H1 (cell line): Measurements from ENCODE around the gene METTL18. TPM values are rescaled to one million over a fixed set of nuclear protein-coding genes. Genes with fewer than 3 reads are reported as not detected.

Experiments used
- CTCF ChIA-PET: fragments of 300-600 bp; sonication (Branson Sonifier 250); formaldehyde crosslinking; loops from one replicate; lab custom pipeline; 2021; ENCODE audit not compliant: partially characterized antibody; lab: Charles Lee
- POLR2A ChIA-PET: fragments of 300-600 bp; sonication (Branson Sonifier 250); formaldehyde crosslinking; loops from one replicate; lab custom pipeline; 2021; ENCODE audit warnings: inconsistent platforms; ENCODE audit not compliant: partially characterized antibody; lab: Charles Lee
- DNase-seq, 2 experiments: peaks; one replicate each; pipeline versions ENCODE4 v3.0.0 to v3.0.0-alpha.2; 2010 to 2022; ENCODE audit warnings: low spot score in 2 of 2, low read depth in 1 of 2, mixed read lengths in 1 of 2
- FAIRE-seq: peaks from 2 replicates; lab custom pipeline; 2011; peaks lifted over from hg19 to GRCh38; lab: Jason Lieb, UNC
- H2AFZ ChIP-seq: 2 replicates; pipeline ENCODE4 v1.8.1; 2012; ENCODE audit warnings: low read length, inconsistent platforms
- H2AK5ac ChIP-seq: 2 replicates; pipeline ENCODE4 v1.6.1; 2013; ENCODE audit warnings: low read depth, low read length
- H2BK120ac ChIP-seq: replicated peaks from 2 replicates; pipeline ENCODE3; 2013; ENCODE audit warnings: low read depth, low read length, inconsistent platforms
- H2BK12ac ChIP-seq: 2 replicates; pipeline ENCODE4 v1.6.1; 2013; ENCODE audit warnings: low read depth, low read length
- H2BK15ac ChIP-seq: 2 replicates; pipeline ENCODE4 v1.6.1; 2013; ENCODE audit warnings: low read length
- H2BK20ac ChIP-seq: 2 replicates; pipeline ENCODE4 v1.6.1; 2013; ENCODE audit warnings: low read length
- H2BK5ac ChIP-seq: 2 replicates; pipeline ENCODE4 v1.6.1; 2013; ENCODE audit warnings: low read depth, low read length
- H3K14ac ChIP-seq: 2 replicates; pipeline ENCODE4 v1.6.1; 2013; ENCODE audit warnings: inconsistent platforms; ENCODE audit not compliant: insufficient read length
- H3K18ac ChIP-seq: 2 replicates; pipeline ENCODE4 v1.6.1; 2013; ENCODE audit warnings: low read length; ENCODE audit errors: extremely low read depth
- H3K23ac ChIP-seq: 2 replicates; pipeline ENCODE4 v1.6.1; 2013; ENCODE audit warnings: inconsistent platforms; ENCODE audit not compliant: insufficient read length
- H3K23me2 ChIP-seq: 2 replicates; pipeline ENCODE4 v1.6.1; 2013; ENCODE audit warnings: low read depth, low read length
- H3K27ac ChIP-seq: 2 replicates; pipeline ENCODE4 v1.6.1; 2011; ENCODE audit warnings: low read depth, low read length, inconsistent platforms
- H3K27me3 ChIP-seq, 4 experiments: replicated peaks in 1 of 4; 1 replicate in 1 of 4; 2 replicates in 3 of 4; pipeline versions ENCODE4 v1.6.1 to v1.8.1; 2011 to 2013; ENCODE audit warnings: low read length in 3 of 4, mild to moderate bottlenecking in 3 of 4, inconsistent platforms in 2 of 4, mixed read lengths in 2 of 4, moderate library complexity in 1 of 4; ENCODE audit not compliant: control insufficient read depth in 3 of 4, insufficient read depth in 3 of 4; ENCODE audit errors: extremely low read depth in 1 of 4
- H3K36me3 ChIP-seq, 4 experiments: 2 replicates each; pipeline versions ENCODE4 v1.6.1 to v1.8.1; 2011 to 2013; ENCODE audit warnings: mild to moderate bottlenecking in 4 of 4, low read length in 3 of 4, moderate library complexity in 2 of 4, control low read depth in 1 of 4, inconsistent platforms in 1 of 4; ENCODE audit not compliant: insufficient read depth in 4 of 4, control insufficient read depth in 2 of 4
- H3K4ac ChIP-seq: replicated peaks from 2 replicates; pipeline ENCODE3; 2013; ENCODE audit warnings: low read length, low read depth, mixed read lengths, inconsistent platforms; ENCODE audit not compliant: insufficient read length
- H3K4me1 ChIP-seq, 4 experiments: replicated peaks in 1 of 4; 1 replicate in 1 of 4; 2 replicates in 3 of 4; pipeline versions ENCODE4 v1.6.1 to v1.8.1; 2011 to 2013; ENCODE audit warnings: low read length in 3 of 4, inconsistent platforms in 2 of 4, mixed read lengths in 1 of 4; ENCODE audit not compliant: insufficient read depth in 4 of 4, control insufficient read depth in 3 of 4
- H3K4me2 ChIP-seq, 2 experiments: 2 replicates each; pipeline versions ENCODE4 v1.6.1 to v1.8.1; 2011 to 2013; ENCODE audit warnings: low read depth in 2 of 2, low read length in 2 of 2, control low read depth in 1 of 2, inconsistent platforms in 1 of 2, mild to moderate bottlenecking in 1 of 2; ENCODE audit not compliant: insufficient read depth in 1 of 2
- H3K4me3 ChIP-seq, 4 experiments: fragments of 200-600, 300-600 bp in 1 of 4; sonication (generic), shearing (Covaris generic), sonication (Bioruptor Twin) in 1 of 4; 2 replicates each; pipeline versions ENCODE4 v1.5.1 to v1.8.1; 2011 to 2016; ENCODE audit warnings: low read length in 4 of 4, low read depth in 3 of 4, control low read depth in 2 of 4, inconsistent platforms in 2 of 4, mild to moderate bottlenecking in 2 of 4, mixed read lengths in 1 of 4, moderate library complexity in 1 of 4; ENCODE audit not compliant: insufficient read depth in 2 of 4; ENCODE audit errors: extremely low read depth in 1 of 4
- H3K56ac ChIP-seq: replicated peaks from 2 replicates; pipeline ENCODE3; 2013; ENCODE audit warnings: low read depth, mild to moderate bottlenecking, mixed read lengths, low read length, inconsistent platforms; ENCODE audit not compliant: insufficient read length
- H3K79me1 ChIP-seq: 2 replicates; pipeline ENCODE4 v1.6.1; 2013; ENCODE audit warnings: low read depth, low read length, control low read depth
- H3K79me2 ChIP-seq, 2 experiments: 2 replicates each; pipeline versions ENCODE4 v1.6.1 to v1.8.1; 2012 to 2013; ENCODE audit warnings: low read length in 2 of 2, mild to moderate bottlenecking in 2 of 2, inconsistent platforms in 1 of 2; ENCODE audit not compliant: insufficient read depth in 2 of 2, control insufficient read depth in 1 of 2
- H3K9ac ChIP-seq, 4 experiments: replicated peaks in 1 of 4; 1 replicate in 1 of 4; 2 replicates in 3 of 4; pipeline versions ENCODE4 v1.6.1 to v1.8.1; 2011 to 2013; ENCODE audit warnings: low read depth in 3 of 4, low read length in 3 of 4, control low read depth in 2 of 4, mild to moderate bottlenecking in 2 of 4, moderate library complexity in 2 of 4, inconsistent platforms in 1 of 4; ENCODE audit errors: extremely low read depth in 1 of 4
- H3K9me3 ChIP-seq, 2 experiments: 2 replicates each; pipeline versions ENCODE4 v1.6.1 to v1.8.1; 2012 to 2013; ENCODE audit warnings: mild to moderate bottlenecking in 2 of 2, moderate library complexity in 2 of 2, control low read depth in 1 of 2, inconsistent platforms in 1 of 2, low read depth in 1 of 2, low read length in 1 of 2, mixed read lengths in 1 of 2; ENCODE audit not compliant: insufficient read depth in 2 of 2
- H4K20me1 ChIP-seq, 2 experiments: replicated peaks in 1 of 2; 2 replicates each; pipeline versions ENCODE3 to v1.8.1; 2011 to 2013; ENCODE audit warnings: inconsistent platforms in 2 of 2, low read length in 2 of 2, mild to moderate bottlenecking in 1 of 2; ENCODE audit not compliant: insufficient read depth in 2 of 2, control insufficient read depth in 1 of 2
- H4K5ac ChIP-seq: 2 replicates; pipeline ENCODE4 v1.6.1; 2013; ENCODE audit warnings: low read length, low read depth, mixed read lengths, inconsistent platforms; ENCODE audit not compliant: insufficient read length
- H4K8ac ChIP-seq: 2 replicates; pipeline ENCODE4 v1.8.0; 2013; ENCODE audit warnings: mild to moderate bottlenecking, moderate library complexity, low read length, inconsistent platforms; ENCODE audit not compliant: insufficient read depth; ENCODE audit errors: extremely low read depth
- H4K91ac ChIP-seq: replicated peaks from 2 replicates; pipeline ENCODE3; 2013; ENCODE audit warnings: low read length, mixed read lengths, inconsistent platforms; ENCODE audit not compliant: insufficient read length
- CEBPB ChIP-seq: IDR thresholded peaks from 2 replicates; pipeline ENCODE4 v1.6.1; 2012; ENCODE audit warnings: low read depth, low read length
- HDAC2 ChIP-seq, 2 experiments: fragments of 300-600 bp in 1 of 2; sonication (generic) in 1 of 2; IDR thresholded peaks; 2 replicates each; pipeline ENCODE4 v1.6.1; 2011 to 2012; ENCODE audit warnings: low read depth in 2 of 2, low read length in 2 of 2, mild to moderate bottlenecking in 2 of 2, moderate library complexity in 2 of 2, borderline replicate concordance in 1 of 2, inconsistent platforms in 1 of 2
- RBBP5 ChIP-seq: IDR thresholded peaks from 2 replicates; pipeline ENCODE4 v1.7.1; 2012; ENCODE audit warnings: low read depth, mild to moderate bottlenecking, inconsistent platforms, low read length, moderate library complexity, borderline replicate concordance
- RFX5 ChIP-seq: IDR thresholded peaks from 2 replicates; pipeline ENCODE4 v1.6.1; 2011; ENCODE audit warnings: low read depth, low read length, improper control_type of control experiment, borderline replicate concordance
- TBP ChIP-seq: IDR thresholded peaks from 2 replicates; pipeline ENCODE4 v1.6.1; 2011; ENCODE audit warnings: low read depth, low read length, improper control_type of control experiment
- WGBS, 2 experiments: shearing (Covaris generic) in 1 of 2; methylation state at CpG; one replicate each; pipeline versions ENCODE4 v1.1.6 to v1.1.7; 2013 to 2015; ENCODE audit warnings: low lambda C conversion rate in 2 of 2, mixed read lengths in 2 of 2, inconsistent platforms in 1 of 2, low coverage in 1 of 2, missing lambda C conversion rate in 1 of 2; ENCODE audit not compliant: insufficient replicate concordance in 2 of 2, insufficient coverage in 1 of 2, insufficient read length in 1 of 2; ENCODE audit errors: extremely low coverage in 1 of 2, missing lambda C conversion rate in 1 of 2; 5-methylcytosine and 5-hydroxymethylcytosine counted together
- polyA plus RNA-seq, 7 experiments: library from polyadenylated mRNA; depleted of rRNA in 3 of 7; stranded (reverse) in 5 of 7; unstranded in 2 of 7; fragments of >200 nt in 5 of 7; fragments of 200-250 nt in 2 of 7; gene quantifications; 1 replicate in 5 of 7; 2 replicates in 1 of 7; 4 replicates in 1 of 7; pipeline versions ENCODE4 v1.2.1 to v1.2.3, GENCODE V29; 2011 to 2013; ENCODE audit warnings: missing spikeins in 2 of 7, mixed read lengths in 2 of 7
- total RNA-seq: library from RNA; stranded (reverse); fragmentation: NEBNext Ultra II Directional; extraction: Animal tissue kit (Norgen Biotek cat#: 25700); gene quantifications from 2 replicates; pipeline ENCODE4 v1.2.1, GENCODE V29; 2021
- TF ChIP-seq, protein P1 (sequence below): IDR thresholded peaks from 2 replicates; pipeline ENCODE4 v1.6.1; 2011; ENCODE audit warnings: low read length, improper control_type of control experiment
- TF ChIP-seq, protein P2 (sequence below): IDR thresholded peaks from 2 replicates; pipeline ENCODE4 v1.6.1; 2012; ENCODE audit warnings: inconsistent platforms
- TF ChIP-seq, protein P3 (sequence below): IDR thresholded peaks from 2 replicates; pipeline ENCODE4 v1.6.1; 2012; ENCODE audit warnings: low read length, inconsistent platforms

METTL18 gene
- total and polyA plus RNA-seq, 2 of the 8 experiments (the other 6 are each of a cell fraction or from before 2014, with no cell fraction given), result 1.4 to 7.6 TPM

DNA sequence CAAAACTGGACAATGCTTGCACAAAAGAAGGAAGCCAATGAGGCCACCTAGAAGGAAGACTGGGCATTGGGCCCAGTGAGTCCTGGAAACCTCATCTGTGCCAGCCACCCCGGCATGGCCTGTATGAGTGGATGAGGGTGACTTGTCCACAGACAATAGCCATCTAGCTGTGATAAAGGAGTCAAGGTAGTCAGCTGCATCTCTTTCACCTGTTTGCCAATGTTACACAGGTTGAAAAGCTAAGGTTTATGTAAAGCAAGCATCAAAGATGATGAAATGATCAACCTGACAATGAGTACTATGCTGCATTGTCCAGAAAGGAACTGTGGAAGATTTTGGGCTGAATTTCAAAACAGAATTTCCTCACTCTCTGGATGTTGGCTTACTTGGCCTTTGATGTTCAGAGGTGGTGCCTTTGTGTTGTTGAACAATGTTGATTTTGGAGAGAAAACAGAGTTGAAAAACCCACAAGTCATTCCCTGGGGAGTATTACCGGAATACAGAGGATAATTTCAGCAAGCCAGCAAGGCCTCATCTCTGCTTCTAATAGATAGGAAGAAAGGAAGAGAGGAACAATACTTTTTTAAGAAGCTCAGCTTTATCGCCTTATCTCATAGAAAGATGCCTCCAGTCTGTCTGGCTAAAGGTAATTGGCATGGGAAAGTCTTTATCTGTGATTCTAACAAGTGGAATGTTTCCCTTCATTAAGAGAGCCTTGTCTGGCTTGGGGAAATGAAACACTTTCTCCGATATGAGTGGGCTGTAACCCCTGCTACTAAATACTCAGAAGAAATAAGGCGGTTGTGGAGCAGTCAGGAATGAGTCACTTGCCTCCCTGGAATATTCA lies 49.5 kb downstream of the METTL18 start:
- no peak for FAIRE-seq
- H3K9ac ChIP-seq, result peak overlapping the region in 1 of 4 experiments; percentile 12; a peak in 1 of 7 replicates
- no peak for TF ChIP-seq HDAC2 (IDR thresholded peaks at IDR 0.05; ENCODE audit: borderline replicate concordance in 1 of 2, low read depth in 2 of 2, low read length in 2 of 2)
- TF ChIP-seq TBP, result no peak
- TF ChIP-seq CEBPB, result no peak
- TF ChIP-seq RFX5, result no peak
- TF ChIP-seq, protein P1, sequence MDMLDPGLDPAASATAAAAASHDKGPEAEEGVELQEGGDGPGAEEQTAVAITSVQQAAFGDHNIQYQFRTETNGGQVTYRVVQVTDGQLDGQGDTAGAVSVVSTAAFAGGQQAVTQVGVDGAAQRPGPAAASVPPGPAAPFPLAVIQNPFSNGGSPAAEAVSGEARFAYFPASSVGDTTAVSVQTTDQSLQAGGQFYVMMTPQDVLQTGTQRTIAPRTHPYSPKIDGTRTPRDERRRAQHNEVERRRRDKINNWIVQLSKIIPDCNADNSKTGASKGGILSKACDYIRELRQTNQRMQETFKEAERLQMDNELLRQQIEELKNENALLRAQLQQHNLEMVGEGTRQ, result no peak
- TF ChIP-seq, protein P2, sequence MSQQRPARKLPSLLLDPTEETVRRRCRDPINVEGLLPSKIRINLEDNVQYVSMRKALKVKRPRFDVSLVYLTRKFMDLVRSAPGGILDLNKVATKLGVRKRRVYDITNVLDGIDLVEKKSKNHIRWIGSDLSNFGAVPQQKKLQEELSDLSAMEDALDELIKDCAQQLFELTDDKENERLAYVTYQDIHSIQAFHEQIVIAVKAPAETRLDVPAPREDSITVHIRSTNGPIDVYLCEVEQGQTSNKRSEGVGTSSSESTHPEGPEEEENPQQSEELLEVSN, result no peak
- no peak for TF ChIP-seq RBBP5
- TF ChIP-seq, protein P3, sequence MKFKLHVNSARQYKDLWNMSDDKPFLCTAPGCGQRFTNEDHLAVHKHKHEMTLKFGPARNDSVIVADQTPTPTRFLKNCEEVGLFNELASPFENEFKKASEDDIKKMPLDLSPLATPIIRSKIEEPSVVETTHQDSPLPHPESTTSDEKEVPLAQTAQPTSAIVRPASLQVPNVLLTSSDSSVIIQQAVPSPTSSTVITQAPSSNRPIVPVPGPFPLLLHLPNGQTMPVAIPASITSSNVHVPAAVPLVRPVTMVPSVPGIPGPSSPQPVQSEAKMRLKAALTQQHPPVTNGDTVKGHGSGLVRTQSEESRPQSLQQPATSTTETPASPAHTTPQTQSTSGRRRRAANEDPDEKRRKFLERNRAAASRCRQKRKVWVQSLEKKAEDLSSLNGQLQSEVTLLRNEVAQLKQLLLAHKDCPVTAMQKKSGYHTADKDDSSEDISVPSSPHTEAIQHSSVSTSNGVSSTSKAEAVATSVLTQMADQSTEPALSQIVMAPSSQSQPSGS, result no peak

More for the DNA sequence above, 49.5 kb downstream of the METTL18 start:
- Histone ChIP-seq H3K56ac (no peak overlapping the region), H3K23me2 (no peaks in the 10 kb centered on the region), H4K8ac (no peak overlapping the region), H2BK120ac (no peak overlapping the region), H3K79me1 (no peaks in the 10 kb centered on the region), H3K79me2 (no peaks in the 10 kb centered on the region), H3K4me3 (no peak overlapping the region), H3K9me3 (no peaks in the 10 kb centered on the region), H4K5ac (no peak overlapping the region), H2AFZ (no peak overlapping the region), H3K4me1 (peaks cover 0 to 6% (median 2%) of the 10 kb centered on the region in 4 experiments; a peak in 3 of 7 replicates), H3K18ac (no peak overlapping the region), H4K91ac (no peak overlapping the region), H2BK15ac (no peak overlapping the region), H3K23ac (no peak overlapping the region), H2BK5ac (no peak overlapping the region), H3K4ac (no peak overlapping the region), H3K27ac (no peak overlapping the region), H2BK12ac (no peak overlapping the region), H4K20me1 (no peaks in the 10 kb centered on the region), H2AK5ac (no peak overlapping the region), H3K36me3 (no peaks in the 10 kb centered on the region), H3K14ac (no peak overlapping the region), H2BK20ac (no peak overlapping the region), H3K27me3 (no peaks in the 10 kb centered on the region), H3K4me2 (no peak overlapping the region)
- 75% methylated on average over 5 of the region's 5 CpGs; no CpG with 5 or more reads in 1 of the 2 experiments for WGBS, 2 experiments
- CTCF ChIA-PET, result interaction anchor here (1.4 kb wide), 1 partner anchor 55 kb away, joined by 3 read pairs; no protein-coding TSS in a partner anchor
- no peak for DNase-seq
- POLR2A ChIA-PET, result no interaction called here
